GM11168 (cell line): ENCODE results near the gene ADAMTSL1.

Experiments
- in situ Hi-C: fragments of 300-500 bp; cut with MboI; formaldehyde crosslinking; loops from one replicate; pipeline ENCODE4 v1.12.0; 2022; ENCODE audit warnings: low sequenced_read_pairs; ENCODE audit not compliant: unreplicated experiment

ADAMTSL1 gene

GRCh38 chr9:18942801-18943200 is 468.8 kb downstream of the ADAMTSL1 start:
- in situ Hi-C loops, result no loop called here

GRCh38 chr9:18947892-18948339 is 474.0 kb downstream of the ADAMTSL1 start:
- in situ Hi-C loops, result no loop called here

- in situ Hi-C loops, result no loop called here
Measured at GRCh38 chr9:18951936-18952335, 478.0 kb downstream of the ADAMTSL1 start.

- in situ Hi-C loops, result no loop called here
Measured at GRCh38 chr9:18955626-18956025, 481.7 kb downstream of the ADAMTSL1 start.
